Hepatic stellate cell (primary cell): Measurements from ENCODE around the gene GAL3ST1.
"Not testable (repeated sequence)": the region's sequence is repeated elsewhere in the genome, so short reads cannot be mapped to it uniquely, and the experiment has no call there.

Experiments
- DNase-seq: peaks from one replicate; pipeline ENCODE4 v3.0.0; 2011; ENCODE audit warnings: low spot score

GAL3ST1 gene

DNA sequence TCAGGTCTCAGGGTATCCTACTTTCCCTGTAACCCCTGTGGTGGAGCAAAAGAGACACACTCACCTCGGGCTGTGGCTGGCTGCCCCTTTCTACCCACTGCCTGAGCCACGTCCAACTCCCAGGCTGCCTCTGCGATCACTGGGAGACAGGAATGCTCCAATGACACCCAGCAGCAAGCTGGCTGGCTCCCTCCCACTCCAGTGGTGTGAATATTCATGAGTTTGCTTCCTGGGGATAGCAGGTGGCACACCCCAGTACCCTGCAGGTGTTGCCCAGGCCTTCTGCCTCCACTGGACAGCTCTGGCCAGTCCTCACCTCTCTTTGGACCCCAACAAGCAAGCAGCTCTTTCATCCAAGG is 9.7 kb downstream of the GAL3ST1 start:
- DNase-seq = no peak

DNA sequence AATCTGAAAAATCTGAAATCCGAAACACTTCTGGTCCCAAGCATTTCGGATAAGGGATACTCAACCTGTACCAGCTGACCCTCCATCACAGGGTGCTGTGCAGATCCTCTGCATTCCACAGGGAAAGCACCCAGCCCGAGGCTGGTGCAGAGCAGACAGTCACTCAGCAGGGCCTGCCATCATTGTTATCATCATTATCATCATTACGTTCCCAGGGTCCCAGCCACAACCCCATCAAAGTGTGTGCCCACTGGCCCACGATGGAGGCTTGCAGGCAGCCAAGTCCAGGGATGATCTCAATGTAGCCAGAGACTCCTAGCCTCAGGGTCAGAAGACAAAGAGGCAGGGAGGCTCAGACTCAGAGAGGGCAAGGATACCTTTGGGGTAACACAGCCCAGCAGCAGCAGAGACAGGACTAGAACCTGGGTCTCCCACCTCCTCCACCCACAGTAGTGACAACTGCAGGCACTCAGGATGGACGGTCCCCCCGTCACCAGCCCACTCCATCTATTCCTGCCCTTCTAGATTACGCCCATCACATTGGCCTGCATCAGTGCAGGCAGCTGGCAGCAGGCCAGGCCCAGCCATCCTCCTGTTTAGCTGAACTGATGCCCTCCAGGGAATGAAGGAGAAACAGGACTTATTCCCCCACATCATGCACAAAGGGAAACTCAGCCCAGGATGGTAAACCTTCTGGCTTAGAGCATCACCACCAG is 10.3 kb downstream of the GAL3ST1 start:
- no peak for DNase-seq

DNA sequence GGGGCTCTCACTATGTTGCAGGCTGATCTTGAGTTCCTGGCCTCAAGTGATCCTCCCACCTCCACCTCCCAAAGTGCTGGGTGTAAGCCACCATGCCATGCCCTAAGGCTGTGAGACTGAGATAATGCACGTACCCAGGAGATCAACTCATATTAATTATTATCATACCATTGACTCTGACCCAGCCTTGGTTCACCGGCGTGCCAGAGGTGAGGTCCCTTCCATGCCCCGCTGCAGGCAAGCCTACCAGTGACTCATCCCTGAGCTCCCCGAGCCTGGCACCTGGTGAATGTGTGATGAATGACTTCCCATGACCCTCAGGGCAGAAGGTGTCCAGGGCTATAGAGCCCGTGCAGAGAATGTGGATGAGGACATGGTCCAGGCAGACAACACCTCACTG is 12.1 kb downstream of the GAL3ST1 start:
- no peak for DNase-seq

DNA sequence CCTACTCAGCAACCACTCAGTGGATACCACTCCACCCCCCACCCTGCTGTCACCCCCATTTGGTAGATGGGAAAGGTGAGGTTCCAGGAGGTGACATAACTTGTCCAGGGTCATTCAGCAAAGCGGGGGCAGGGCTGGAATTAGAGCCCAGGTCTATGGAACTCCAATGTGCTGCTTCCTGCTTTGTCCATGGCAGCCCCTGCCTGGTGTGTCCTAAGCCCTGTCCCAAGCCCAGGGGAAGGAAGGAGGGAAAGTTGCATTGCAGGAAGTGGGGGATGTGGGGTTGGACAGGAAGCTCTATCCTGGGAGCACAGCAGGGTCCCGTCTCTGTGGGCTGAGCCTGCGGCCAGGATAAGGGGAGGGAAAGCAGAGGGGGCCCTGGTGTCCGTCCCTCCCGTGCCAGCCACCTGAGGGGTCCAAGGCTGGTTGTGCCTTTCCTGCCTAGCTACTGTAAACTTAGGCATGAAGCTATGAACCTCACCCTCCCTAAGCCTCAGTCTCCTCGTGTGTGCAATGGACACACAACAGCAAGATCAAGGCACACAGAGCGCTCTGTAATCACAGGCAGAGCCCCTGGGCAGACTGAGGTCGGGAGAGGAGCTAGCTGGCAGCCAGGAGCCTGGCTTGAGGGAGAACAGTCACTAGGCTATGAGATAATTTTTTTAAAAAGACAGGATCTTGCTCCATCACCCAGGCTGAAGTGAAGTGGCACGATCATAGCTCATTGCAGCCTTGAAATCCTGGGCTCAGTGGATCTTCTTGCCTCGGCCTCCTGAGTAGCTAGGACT is 12.9 kb downstream of the GAL3ST1 start:
- no peak for DNase-seq

DNA sequence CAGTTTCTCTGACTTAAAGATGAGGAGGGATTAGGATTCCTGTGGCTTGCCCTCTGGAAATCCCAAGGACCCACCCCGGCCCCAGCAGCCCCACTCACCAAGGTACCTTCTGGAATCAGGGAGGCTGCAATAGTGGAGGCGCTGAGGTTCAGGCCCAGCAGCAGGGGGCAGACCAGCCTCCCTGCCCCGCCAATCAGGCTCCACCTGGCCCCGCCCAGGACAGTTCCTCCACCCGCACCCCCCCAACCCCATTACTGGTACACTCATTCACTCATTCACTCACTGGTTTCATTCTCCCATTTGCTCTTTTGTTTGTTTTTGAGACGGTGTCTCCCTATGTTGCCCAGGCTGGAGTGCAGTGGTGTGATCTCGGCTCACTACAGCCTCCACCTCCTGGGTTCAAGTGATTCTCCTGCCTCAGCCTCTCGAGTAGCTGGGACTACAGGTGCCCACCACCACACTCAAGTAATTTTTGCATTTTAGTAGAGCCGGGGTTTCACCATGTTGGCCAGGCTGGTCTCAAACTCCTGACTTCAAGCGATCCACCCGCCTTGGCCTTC is 13.7 kb downstream of the GAL3ST1 start:
- DNase-seq = not testable (repeated sequence)

DNA sequence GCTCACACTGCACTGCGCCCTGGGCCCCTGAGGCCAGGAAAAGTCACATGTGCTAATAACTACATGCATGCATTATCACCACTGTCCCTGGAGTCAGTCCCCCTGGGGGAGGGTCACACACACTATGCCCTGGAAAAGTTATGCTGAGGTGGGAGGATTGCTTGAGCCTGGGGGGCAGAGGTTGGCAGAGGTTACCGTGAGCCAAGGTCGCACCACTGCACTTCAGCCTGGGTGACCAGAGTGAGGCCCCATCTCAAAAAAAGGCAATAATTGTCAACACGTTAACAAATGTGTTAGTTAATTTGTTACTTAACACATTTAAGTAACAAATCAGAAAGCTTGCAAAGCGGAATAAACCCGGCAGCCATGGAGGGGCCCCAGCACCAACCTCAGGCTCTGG is 14.6 kb downstream of the GAL3ST1 start:
- DNase-seq = no peak

DNA sequence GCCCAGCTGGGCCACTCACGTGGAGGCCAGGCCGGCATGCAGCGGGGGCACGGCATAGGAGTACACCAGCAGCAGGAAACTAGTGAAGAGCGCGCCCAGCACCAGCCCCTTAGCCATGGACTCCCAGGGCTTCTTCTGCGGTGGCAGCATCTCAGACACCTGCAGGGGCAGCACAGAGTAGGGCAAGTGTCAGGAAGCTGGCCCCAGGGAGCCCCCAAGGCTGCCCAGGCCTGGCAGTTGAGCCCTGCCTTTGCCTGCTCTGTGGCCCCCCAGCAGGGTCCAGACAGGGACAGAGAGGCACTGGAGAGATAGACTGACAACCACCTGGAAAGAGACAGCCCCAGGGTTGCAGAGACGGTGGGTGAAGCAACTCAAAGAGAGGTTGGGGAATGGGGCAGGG is 17.2 kb downstream of the GAL3ST1 start:
- DNase-seq = no peak

DNA sequence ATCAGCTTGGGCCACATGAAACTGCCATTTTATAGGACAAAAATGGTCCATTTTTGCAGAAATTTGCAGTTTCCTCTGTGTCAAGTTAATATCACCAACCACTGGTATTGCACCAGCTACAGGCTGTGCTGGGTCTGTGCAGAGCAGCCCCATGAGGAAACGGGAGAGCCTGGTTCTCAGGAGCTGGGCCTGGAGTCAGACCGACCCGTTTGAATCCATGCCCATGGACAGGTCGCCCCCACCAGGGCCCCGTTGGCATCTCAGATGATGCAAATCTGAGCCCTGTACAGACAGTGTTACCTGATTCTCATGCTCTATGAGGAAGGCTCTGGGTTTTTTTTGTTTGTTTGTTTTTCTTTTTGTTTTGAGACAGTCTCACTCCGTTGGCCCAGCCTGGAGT is 18.1 kb downstream of the GAL3ST1 start:
- DNase-seq = no peak

DNA sequence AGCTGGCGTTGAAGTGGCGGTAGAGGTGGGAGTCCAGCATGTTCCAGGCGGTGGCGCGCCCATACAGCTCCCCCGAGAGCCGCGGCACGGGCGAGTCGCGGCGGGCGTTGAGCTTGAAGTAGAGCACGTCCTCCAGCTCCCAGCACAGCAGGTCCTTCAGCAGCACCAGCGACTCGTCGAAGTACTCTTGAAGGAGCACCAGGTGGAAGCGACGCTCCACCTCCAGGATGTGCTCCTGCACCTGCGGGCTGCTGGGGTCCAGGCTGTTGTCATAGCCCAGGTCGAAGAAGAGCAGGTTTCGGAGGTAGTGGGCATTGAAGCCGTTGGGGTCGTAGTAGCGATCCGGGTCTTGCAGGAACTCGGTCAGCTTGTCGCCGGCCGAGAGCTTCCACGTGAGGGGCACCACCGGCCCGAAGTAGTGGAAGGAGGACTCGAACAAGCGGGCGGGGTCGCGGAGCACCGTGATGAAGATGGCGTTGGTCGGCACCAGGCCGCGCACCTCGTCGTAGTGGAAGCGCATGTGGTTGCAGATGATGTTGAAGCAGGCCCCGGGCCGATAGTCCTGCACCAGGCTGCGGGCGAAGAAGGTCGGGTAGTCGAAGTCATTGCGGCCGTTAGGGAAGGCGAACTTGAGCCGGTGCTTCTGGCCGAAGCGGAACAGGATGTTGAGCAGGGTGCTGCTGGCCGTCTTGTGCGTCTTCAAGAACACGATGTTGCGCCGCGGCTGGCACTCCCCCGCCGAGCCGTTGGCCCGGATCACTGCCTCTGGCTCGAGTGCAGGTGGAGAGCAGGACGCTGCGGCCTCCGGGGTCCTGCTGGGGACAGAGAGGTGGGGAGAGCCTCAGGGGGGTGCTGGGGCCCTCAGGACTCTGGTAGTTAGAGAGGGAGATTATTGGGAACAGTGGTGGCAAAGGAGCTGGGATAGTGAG is 18.9 kb downstream of the GAL3ST1 start:
- no peak for DNase-seq

DNA sequence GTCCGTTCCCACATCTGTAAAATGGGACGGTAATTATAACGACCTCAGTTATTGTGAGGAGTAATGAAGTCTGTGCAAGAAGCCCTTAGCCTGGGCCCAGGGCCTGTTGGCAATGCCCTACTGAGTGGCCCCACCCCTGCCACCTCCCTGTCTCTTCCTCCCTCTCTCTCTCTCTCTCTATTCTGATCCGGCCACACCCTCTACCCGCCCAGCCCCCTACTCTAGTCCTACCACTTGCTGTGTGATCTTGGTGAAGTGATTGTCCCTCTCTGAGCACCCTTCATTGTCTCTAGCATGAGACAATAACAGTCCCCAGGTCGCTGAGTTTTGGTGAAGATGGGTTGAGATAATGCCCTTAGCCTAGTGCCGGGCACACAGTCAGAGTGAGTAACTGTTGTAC is 20.5 kb downstream of the GAL3ST1 start:
- DNase-seq = no peak

DNA sequence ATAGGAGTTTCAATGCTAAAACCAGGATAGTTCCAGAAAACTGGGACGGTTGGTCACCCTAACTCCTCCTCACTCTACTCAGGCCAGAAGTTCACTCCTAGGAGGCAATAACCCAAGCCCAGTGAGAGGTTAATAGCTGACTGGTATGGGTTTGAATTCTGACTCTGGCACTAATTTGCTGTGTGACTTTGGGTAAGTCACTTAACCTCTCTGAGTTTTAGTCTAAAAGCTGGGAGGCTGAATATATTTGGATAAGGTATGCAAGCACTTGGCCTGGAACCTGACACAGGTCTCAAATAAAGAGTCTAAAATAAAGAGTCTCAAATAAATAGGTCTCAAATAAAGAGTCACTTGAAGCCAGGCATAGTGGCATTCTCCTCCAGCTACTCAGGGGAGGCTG is 21.7 kb downstream of the GAL3ST1 start:
- DNase-seq = no peak

DNA sequence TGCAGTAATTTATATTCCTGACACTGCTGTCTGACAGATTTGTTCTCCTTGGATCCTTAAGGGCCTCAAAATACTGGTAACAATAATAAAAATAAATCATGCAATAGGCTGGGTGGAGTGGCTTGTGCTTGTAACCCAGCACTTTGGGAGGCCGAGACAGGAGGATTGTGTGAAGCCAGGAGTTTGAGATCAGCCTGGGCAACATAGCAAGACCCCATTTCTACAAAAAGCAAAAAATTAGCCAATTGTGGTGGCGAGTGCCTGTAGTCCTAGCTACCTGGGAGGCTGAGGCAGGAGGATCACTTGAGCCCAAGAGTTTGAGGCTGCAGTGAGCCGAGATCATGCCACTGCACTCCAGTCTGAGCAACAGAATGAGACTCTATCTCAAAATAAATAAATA is 22.7 kb downstream of the GAL3ST1 start:
- not testable (repeated sequence) for DNase-seq

DNA sequence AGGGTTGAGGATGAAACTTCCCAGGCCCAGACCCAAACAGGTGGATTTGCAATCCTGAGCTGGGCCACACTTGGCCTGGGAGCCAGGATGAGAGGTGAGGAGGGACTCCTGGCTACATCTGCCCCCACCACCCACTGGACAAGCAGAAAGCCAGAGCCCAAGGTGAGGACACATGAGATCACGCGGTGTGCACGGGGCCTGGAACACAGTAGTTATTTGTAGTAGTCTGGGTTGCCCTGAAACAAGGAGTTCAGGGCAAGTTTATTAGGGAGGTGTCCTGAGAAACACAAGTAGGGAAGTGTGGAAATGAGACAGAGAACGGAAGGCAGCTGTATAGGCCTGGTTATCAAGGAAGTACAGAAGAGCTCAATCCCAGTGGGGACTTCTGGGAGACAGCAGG is 27.3 kb downstream of the GAL3ST1 start:
- no peak for DNase-seq

DNA sequence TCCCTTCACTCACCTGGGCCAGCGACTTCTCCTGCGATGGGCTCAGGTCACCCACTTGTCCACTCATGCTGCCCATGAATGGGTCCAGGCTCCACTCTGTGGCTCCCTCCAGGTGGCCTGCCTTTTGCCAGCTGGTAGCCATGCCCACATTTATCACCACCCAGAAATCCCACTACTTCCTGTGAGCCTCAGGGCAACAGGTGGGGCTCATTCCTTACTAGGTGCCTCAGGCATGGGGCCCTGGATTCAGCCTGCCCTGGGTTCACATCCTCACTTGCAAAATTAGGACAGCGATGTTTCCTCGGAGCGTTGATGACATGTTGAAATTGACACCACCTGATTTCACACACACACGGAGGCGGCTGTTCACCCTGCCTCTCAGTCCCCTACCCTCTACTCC is 27.8 kb downstream of the GAL3ST1 start, which contains the start of gene SEC14L6:
Gene SEC14L6 (minus strand): TSS at position 126 of the 400 bp plus-strand sequence. CDS start 59 bp downstream, at position 67.
- no peak for DNase-seq

DNA sequence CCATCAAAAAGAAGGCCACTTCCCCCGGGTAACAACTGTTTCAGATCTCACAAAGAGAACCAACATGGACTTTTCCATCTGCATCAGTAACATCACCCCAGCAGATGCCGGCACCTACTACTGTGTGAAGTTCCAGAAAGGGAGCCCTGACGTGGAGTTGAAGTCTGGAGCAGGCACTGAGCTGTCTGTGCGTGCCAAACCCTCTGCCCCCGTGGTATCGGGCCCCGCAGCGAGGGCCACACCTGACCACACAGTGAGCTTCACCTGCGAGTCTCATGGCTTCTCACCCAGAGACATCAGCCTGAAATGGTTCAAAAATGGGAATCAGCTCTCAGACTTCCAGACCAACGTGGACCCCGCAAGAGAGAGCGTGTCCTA is 31.7 kb downstream of the GAL3ST1 start:
- no peak for DNase-seq

DNA sequence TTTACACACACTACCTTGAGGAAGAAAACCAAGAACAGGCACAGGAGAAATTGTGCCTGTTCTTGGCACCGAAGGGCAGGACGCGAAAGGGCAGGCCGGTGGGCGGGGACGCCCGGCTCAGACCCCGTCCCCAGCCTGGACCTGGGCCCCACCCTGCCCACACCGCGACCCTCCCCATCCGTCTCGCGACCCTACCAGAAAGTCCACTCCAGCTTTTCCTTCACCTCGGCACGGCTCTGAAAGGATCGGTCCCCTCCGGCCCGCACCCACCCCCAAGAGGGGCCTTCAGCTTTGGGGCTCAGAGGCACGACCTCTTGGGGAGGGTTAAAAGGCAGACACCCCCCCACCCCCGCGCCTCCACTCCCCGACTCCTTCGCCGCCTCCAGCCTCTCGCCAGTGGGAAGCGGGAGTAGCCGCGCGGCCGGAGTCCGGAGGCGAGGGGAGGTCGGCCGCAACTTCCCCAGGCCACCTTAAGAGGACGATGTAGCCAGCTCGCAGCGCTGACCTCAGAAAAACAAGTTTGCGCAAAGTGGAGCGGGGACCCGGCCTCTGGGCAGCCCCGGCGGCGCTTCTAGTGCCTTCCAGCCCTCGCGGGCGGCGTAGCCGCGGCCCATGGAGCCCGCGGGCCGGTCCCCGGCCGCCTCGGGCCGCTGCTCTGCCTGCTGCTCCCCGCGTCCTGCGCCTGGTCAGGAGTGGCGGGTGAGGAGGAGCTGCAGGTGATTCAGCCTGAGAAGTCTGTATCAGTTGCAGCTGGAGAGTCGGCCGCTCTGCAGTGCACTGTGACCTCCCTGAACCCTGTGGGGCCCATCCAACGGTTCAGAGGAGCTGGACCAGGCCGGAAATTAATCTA is 32.3 kb downstream of the GAL3ST1 start:
- no peak for DNase-seq

DNA sequence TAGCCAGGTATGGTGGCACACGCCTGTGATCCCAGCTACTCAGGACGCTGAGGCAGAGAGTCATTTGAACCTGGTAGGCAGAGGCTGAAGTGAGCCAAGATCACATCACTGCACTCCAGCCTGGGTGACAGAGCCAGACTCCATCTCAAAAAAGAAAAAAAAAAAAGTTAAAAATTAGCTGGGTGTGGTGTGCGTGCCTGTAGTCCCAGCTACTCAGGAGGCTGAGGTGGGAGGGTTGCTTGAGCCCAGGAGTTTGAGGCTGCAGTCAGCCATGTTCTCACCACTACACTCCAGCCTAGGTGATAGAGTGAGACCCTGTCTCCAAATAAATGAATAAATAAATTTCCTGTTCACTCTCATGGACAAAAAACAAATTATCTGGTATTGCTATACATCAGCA is 33.0 kb downstream of the GAL3ST1 start:
- DNase-seq = not testable (repeated sequence)

DNA sequence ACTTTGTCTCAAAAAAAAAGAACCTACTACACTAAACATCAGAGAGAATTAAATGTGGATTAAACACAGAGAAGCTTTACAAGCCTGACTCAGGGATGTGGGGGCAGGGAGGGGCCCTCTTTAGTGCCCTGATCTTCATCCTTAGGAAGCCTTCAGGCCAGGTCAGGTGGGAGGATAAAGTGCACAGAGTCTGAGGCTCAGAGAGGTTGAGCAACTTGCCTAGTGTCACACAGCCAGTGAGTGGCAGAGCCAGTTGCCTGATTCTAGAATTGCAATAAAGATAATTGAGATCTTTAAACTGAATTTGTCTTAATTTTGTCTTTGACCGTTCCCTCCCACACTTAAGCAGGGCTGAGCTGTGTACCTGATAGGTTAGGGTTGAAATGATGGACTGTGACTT is 35.1 kb downstream of the GAL3ST1 start:
- DNase-seq = no peak

DNA sequence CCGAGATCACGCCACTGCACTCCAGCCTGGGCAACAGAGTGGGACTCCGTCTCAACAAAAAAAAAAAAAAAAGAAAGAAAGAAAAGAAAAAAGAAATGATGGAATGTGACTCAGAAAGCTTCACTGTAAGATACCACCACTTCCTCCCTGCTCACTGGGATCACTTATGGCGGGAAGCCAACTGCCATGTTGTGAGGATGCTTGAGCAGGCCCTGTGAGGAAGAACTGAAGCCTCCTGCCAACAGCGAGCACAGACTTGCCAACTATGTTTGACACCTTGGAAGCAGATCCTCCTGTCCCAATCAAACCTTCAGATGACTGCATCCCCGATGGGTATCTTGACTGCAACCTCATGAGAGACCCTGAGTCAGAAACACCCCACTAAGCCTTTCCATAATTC is 36.2 kb downstream of the GAL3ST1 start:
- DNase-seq = no peak

DNA sequence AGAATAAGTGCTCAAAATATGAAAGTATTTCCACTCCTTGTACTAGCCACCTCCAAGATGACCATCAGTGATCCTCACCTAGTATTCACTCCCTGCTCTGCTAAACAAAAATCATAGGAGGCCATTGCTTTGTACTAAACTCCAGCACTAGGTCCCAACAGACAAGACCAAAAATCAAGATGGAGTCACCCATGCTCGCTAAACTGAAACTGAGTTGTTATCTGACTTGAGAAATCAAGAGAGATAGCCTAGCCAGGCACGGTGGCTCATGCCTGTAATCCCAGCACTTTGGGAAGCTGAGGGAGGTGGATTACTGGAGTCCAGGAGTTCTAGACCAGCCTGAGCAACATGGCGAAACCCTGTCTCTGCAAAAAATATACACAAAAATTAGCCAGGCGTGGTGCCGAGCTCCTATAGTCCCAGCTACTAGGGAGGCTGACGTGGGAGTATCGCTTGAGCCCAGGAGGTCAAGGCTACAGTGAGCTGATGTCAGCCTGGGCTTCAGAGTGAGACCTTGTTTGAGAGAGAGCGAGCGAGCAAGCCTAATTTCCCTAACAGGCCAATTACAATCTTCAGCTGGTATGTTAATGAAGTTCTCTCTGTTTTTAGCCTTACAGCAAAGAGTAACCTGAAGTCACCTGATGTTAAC is 37.3 kb downstream of the GAL3ST1 start:
- no peak for DNase-seq

DNA sequence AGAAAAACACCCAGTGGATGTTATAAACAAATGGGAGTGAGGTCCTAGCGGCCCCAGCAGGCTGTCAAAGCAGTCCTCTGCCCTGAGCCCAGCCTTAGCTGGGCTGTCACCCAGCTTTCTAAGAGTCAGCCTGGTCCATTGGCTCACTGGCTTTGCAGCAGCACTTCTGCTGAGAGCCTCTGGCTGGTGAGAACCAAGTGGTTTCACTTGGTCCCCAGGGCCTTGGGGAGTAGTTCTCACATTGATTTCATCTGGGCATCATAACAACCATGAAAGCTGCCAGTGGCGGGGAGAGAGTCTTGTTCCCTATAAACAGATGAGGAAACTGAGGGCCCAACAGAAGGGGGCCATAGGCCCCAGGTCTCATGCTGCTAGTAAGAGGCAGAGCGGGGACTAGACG is 39.3 kb downstream of the GAL3ST1 start:
- DNase-seq = no peak
